Liver (tissue), 9 donors: Measurements from ENCODE around the gene SFXN3. TPM values are rescaled to one million over a fixed set of nuclear protein-coding genes. Genes with fewer than 3 reads are reported as not detected.

Experiments used
- DNase-seq: peaks from one replicate; pipeline ENCODE4 v3.0.0-alpha.2; 2017; ENCODE audit warnings: low spot score
- H3K27ac ChIP-seq, 2 donors: one replicate each; pipeline ENCODE4 v1.7.0; 2013; ENCODE audit warnings: inconsistent platforms in 2 of 2, low read length in 2 of 2, control low read depth in 1 of 2, low read depth in 1 of 2, mild to moderate bottlenecking in 1 of 2
- H3K27me3 ChIP-seq, 4 donors: one replicate each; pipeline versions ENCODE4 v1.6.1 to v1.7.0; 2013; ENCODE audit warnings: low read length in 3 of 4, inconsistent platforms in 1 of 4, mild to moderate bottlenecking in 1 of 4, moderate library complexity in 1 of 4; ENCODE audit not compliant: control insufficient read depth in 4 of 4, insufficient read depth in 4 of 4
- H3K36me3 ChIP-seq, 4 donors: one replicate each; pipeline versions ENCODE4 v1.6.1 to v1.7.0; 2013; ENCODE audit warnings: low read length in 3 of 4, mild to moderate bottlenecking in 3 of 4, low read depth in 1 of 4, moderate library complexity in 1 of 4; ENCODE audit not compliant: control insufficient read depth in 4 of 4, insufficient read depth in 3 of 4
- H3K4me1 ChIP-seq, 4 donors: one replicate each; pipeline versions ENCODE4 v1.6.1 to v1.7.0; 2013; ENCODE audit warnings: low read length in 3 of 4, mild to moderate bottlenecking in 3 of 4, moderate library complexity in 1 of 4; ENCODE audit not compliant: control insufficient read depth in 4 of 4, insufficient read depth in 4 of 4
- H3K4me3 ChIP-seq, 3 donors: one replicate each; pipeline versions ENCODE4 v1.6.1 to v1.7.0; 2013; ENCODE audit warnings: low read length in 3 of 3, control low read depth in 1 of 3, low read depth in 1 of 3, mild to moderate bottlenecking in 1 of 3
- H3K9ac ChIP-seq, 2 donors: one replicate each; pipeline ENCODE4 v1.7.0; 2013; ENCODE audit warnings: low read length in 2 of 2, mild to moderate bottlenecking in 2 of 2, moderate library complexity in 2 of 2, control low read depth in 1 of 2, low read depth in 1 of 2
- H3K9me3 ChIP-seq, 4 donors: one replicate each; pipeline versions ENCODE4 v1.6.1 to v1.7.0; 2013; ENCODE audit warnings: low read length in 3 of 4; ENCODE audit not compliant: control insufficient read depth in 4 of 4
- FOXA1 ChIP-seq: IDR thresholded peaks from 2 replicates; pipeline ENCODE4 v1.6.1; 2016; ENCODE audit warnings: antibody characterized with exemption
- FOXA2 ChIP-seq: IDR thresholded peaks from 2 replicates; pipeline ENCODE4 v1.6.1; 2016; ENCODE audit warnings: antibody characterized with exemption
- GABPA ChIP-seq, 2 donors: IDR thresholded peaks in 1 of 2; conservative IDR thresholded peaks in 1 of 2; 2 replicates each; pipeline ENCODE4 v1.6.1; 2016; ENCODE audit warnings: antibody characterized with exemption in 2 of 2, mild to moderate bottlenecking in 1 of 2, moderate library complexity in 1 of 2
- HNF4A ChIP-seq, 2 donors: conservative IDR thresholded peaks; 2 replicates each; pipeline ENCODE4 v1.6.1; 2016; ENCODE audit warnings: antibody characterized with exemption in 2 of 2, mild to moderate bottlenecking in 2 of 2
- HNF4G ChIP-seq: IDR thresholded peaks from 2 replicates; pipeline ENCODE4 v1.6.1; 2016; ENCODE audit warnings: antibody characterized with exemption
- JUND ChIP-seq, 2 donors: IDR thresholded peaks; 2 replicates each; pipeline ENCODE4 v1.6.1; 2016; ENCODE audit warnings: antibody characterized with exemption in 2 of 2
- NR2F2 ChIP-seq: IDR thresholded peaks from 2 replicates; pipeline ENCODE4 v1.6.1; 2016; ENCODE audit warnings: antibody characterized with exemption
- RAD21 ChIP-seq, 2 donors: IDR thresholded peaks; 2 replicates each; pipeline ENCODE4 v1.6.1; 2016; ENCODE audit warnings: antibody characterized with exemption in 2 of 2, mild to moderate bottlenecking in 2 of 2
- RXRA ChIP-seq, 2 donors: IDR thresholded peaks; 2 replicates each; pipeline ENCODE4 v1.6.1; 2017 to 2018; ENCODE audit warnings: antibody characterized with exemption in 2 of 2, mild to moderate bottlenecking in 1 of 2
- SP1 ChIP-seq: IDR thresholded peaks from 2 replicates; pipeline ENCODE4 v1.6.1; 2018; ENCODE audit warnings: antibody characterized with exemption, mild to moderate bottlenecking
- TAF1 ChIP-seq: conservative IDR thresholded peaks from 2 replicates; pipeline ENCODE4 v1.6.1; 2016; ENCODE audit warnings: antibody characterized with exemption, mild to moderate bottlenecking
- YY1 ChIP-seq: IDR thresholded peaks from 2 replicates; pipeline ENCODE4 v1.6.1; 2016; ENCODE audit warnings: antibody characterized with exemption, mild to moderate bottlenecking
- WGBS: extraction: QIAGEN DNeasy Blood & Tissue Kit; methylation state at CpG from one replicate; pipeline ENCODE4 v1.1.7; 2013; 5-methylcytosine and 5-hydroxymethylcytosine counted together
- polyA plus RNA-seq, 2 donors: library from polyadenylated mRNA; stranded (reverse) in 1 of 2; unstranded in 1 of 2; fragments of 200-250 nt in 1 of 2; fragments of >200 nt in 1 of 2; fragmentation: Nextera tagmentation in 1 of 2; extraction: Ambion mirVana in 1 of 2; gene quantifications; one replicate each; pipeline versions ENCODE4 v1.2.1 to v1.2.3, GENCODE V29; 2013 to 2015
- total RNA-seq, 2 donors: library from RNA; depleted of rRNA; stranded (reverse); fragments of >200 nt; gene quantifications; one replicate each; pipeline ENCODE4 v1.2.3, GENCODE V29; 2014
- TF ChIP-seq, protein P1 (sequence below): IDR thresholded peaks from 2 replicates; pipeline ENCODE4 v1.6.1; 2016; ENCODE audit warnings: antibody characterized with exemption
- TF ChIP-seq, protein P2 (sequence below): IDR thresholded peaks from 2 replicates; pipeline ENCODE4 v1.6.1; 2016; ENCODE audit warnings: antibody characterized with exemption
- TF ChIP-seq, protein P3 (sequence below): IDR thresholded peaks from 2 replicates; pipeline ENCODE4 v1.6.1; 2016; ENCODE audit warnings: antibody characterized with exemption
- TF ChIP-seq, protein P4 (sequence below): IDR thresholded peaks from 2 replicates; pipeline ENCODE4 v1.6.1; 2016; ENCODE audit warnings: antibody characterized with exemption, mild to moderate bottlenecking
- donor health status: healthy.
- donor health status: healthy.
- donor health status: healthy.
- donor health status: healthy.
- donor health status: healthy.

SFXN3 gene
- total and polyA plus RNA-seq, 4 donors: 1.7 to 11.1 (median 6.3) TPM

DNA sequence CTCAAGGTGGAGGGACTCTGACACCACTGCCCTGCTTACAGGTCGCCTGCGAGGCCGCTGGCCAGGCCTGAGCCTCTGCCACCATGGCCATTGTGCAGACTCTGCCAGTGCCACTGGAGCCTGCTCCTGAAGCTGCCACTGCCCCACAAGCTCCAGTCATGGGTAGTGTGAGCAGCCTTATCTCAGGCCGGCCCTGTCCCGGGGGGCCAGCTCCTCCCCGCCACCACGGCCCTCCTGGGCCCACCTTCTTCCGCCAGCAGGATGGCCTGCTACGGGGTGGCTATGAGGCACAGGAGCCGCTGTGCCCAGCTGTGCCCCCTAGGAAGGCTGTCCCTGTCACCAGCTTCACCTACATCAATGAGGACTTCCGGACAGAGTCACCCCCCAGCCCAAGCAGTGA, 28.6 kb upstream of the SFXN3 start (continued):
- TF ChIP-seq, protein P1, sequence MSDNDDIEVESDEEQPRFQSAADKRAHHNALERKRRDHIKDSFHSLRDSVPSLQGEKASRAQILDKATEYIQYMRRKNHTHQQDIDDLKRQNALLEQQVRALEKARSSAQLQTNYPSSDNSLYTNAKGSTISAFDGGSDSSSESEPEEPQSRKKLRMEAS: no peak
- TF ChIP-seq TAF1: no peak
- no peak for TF ChIP-seq FOXA1
- no peak for TF ChIP-seq HNF4A (conservative IDR thresholded peaks at IDR 0.05)
- TF ChIP-seq, protein P2, sequence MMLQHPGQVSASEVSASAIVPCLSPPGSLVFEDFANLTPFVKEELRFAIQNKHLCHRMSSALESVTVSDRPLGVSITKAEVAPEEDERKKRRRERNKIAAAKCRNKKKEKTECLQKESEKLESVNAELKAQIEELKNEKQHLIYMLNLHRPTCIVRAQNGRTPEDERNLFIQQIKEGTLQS: no peak
- TF ChIP-seq GABPA (IDR thresholded peaks at IDR 0.05 in 1 of 2, conservative IDR thresholded peaks at IDR 0.05 in 1 of 2): no peak

DNA sequence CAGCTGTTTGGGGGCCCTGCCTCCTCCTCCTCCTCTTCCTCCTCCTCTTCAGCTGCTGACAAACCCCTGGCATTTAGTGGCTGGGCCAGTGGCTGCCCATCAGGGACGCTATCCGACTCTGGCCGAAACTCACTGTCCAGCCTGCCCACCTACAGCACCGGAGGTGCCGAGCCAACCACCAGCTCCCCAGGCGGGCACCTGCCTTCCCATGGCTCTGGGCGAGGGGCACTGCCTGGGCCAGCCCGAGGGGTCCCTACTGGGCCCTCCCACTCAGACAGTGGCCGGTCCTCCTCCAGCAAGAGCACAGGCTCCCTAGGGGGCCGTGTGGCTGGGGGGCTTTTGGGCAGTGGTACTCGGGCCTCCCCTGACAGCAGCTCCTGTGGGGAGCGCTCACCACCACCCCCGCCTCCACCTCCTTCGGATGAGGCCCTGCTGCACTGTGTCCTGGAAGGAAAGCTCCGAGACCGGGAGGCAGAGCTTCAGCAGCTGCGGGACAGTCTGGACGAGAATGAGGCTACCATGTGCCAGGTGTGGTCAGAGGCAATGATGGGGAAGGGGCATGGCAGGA, 27.3 kb upstream of the SFXN3 start:
- Histone ChIP-seq H3K36me3 (peaks cover 0 to 14% (median under 1%) of the 10 kb centered on the region in 4 donors), H3K27me3 (no peaks in the 10 kb centered on the region), H3K4me3 (no peak overlapping the region), H3K27ac (no peak overlapping the region), H3K9me3 (no peaks in the 10 kb centered on the region), H3K9ac (no peak overlapping the region), H3K4me1 (peaks cover 0 to 8% (median 5%) of the 10 kb centered on the region in 4 donors)
- TF ChIP-seq, protein P3, sequence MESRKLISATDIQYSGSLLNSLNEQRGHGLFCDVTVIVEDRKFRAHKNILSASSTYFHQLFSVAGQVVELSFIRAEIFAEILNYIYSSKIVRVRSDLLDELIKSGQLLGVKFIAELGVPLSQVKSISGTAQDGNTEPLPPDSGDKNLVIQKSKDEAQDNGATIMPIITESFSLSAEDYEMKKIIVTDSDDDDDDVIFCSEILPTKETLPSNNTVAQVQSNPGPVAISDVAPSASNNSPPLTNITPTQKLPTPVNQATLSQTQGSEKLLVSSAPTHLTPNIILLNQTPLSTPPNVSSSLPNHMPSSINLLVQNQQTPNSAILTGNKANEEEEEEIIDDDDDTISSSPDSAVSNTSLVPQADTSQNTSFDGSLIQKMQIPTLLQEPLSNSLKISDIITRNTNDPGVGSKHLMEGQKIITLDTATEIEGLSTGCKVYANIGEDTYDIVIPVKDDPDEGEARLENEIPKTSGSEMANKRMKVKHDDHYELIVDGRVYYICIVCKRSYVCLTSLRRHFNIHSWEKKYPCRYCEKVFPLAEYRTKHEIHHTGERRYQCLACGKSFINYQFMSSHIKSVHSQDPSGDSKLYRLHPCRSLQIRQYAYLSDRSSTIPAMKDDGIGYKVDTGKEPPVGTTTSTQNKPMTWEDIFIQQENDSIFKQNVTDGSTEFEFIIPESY: no peak
- TF ChIP-seq, protein P2: no peak
- TF ChIP-seq, protein P4, sequence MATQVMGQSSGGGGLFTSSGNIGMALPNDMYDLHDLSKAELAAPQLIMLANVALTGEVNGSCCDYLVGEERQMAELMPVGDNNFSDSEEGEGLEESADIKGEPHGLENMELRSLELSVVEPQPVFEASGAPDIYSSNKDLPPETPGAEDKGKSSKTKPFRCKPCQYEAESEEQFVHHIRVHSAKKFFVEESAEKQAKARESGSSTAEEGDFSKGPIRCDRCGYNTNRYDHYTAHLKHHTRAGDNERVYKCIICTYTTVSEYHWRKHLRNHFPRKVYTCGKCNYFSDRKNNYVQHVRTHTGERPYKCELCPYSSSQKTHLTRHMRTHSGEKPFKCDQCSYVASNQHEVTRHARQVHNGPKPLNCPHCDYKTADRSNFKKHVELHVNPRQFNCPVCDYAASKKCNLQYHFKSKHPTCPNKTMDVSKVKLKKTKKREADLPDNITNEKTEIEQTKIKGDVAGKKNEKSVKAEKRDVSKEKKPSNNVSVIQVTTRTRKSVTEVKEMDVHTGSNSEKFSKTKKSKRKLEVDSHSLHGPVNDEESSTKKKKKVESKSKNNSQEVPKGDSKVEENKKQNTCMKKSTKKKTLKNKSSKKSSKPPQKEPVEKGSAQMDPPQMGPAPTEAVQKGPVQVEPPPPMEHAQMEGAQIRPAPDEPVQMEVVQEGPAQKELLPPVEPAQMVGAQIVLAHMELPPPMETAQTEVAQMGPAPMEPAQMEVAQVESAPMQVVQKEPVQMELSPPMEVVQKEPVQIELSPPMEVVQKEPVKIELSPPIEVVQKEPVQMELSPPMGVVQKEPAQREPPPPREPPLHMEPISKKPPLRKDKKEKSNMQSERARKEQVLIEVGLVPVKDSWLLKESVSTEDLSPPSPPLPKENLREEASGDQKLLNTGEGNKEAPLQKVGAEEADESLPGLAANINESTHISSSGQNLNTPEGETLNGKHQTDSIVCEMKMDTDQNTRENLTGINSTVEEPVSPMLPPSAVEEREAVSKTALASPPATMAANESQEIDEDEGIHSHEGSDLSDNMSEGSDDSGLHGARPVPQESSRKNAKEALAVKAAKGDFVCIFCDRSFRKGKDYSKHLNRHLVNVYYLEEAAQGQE: no peak
- TF ChIP-seq JUND (IDR thresholded peaks at IDR 0.05): no peak
- no peak for TF ChIP-seq GABPA (IDR thresholded peaks at IDR 0.05 in 1 of 2, conservative IDR thresholded peaks at IDR 0.05 in 1 of 2)
- TF ChIP-seq TAF1: no peak
- no peak for DNase-seq
- WGBS: 95% methylated on average over 18 of the region's 18 CpGs

DNA sequence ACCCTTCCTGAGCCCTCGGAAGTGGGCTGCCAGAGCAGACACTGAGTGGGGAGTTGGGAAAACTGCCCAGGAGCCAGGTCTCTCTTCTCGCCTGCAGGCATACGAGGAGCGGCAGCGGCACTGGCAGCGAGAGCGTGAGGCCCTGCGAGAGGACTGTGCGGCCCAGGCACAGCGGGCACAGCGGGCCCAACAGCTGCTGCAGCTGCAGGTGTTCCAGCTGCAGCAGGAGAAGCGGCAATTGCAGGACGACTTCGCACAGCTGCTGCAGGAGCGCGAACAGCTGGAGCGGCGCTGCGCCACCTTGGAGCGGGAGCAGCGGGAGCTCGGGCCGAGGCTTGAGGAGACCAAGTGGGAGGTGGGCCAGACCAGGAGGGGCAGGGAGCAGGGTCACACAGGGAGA, 25.7 kb upstream of the SFXN3 start:
- 97% methylated on average over 23 of the region's 23 CpGs for WGBS
- H3K27ac ChIP-seq: no peak overlapping the region
- TF ChIP-seq HNF4G (no peak), NR2F2 (no peak), RXRA (IDR thresholded peaks at IDR 0.05) (no peak), SP1 (no peak), FOXA2 (no peak), FOXA1 (no peak), YY1 (no peak), TAF1 (no peak), RAD21 (IDR thresholded peaks at IDR 0.05) (no peak)
- TF ChIP-seq, protein P1: no peak
- peaks cover 0 to 14% (median under 1%) of the 10 kb centered on the region in 4 donors for H3K36me3 ChIP-seq
- no peaks in the 10 kb centered on the region for H3K27me3 ChIP-seq
- H3K4me3 ChIP-seq: no peak overlapping the region
- no peak for DNase-seq
- H3K9me3 ChIP-seq: no peaks in the 10 kb centered on the region
- peaks cover 0 to 3% (median 0%) of the 10 kb centered on the region in 4 donors for H3K4me1 ChIP-seq
- no peak overlapping the region for H3K9ac ChIP-seq
